HPDE6-E6E7 (cell line): ENCODE measurements around the gene ZFYVE19.
"Not testable (repeated sequence)": the region's sequence is repeated elsewhere in the genome, so short reads cannot be mapped to it uniquely, and the experiment has no call there.

Experiments used
- DNase-seq: peaks from one replicate; pipeline ENCODE4 v3.0.0; 2011; ENCODE audit warnings: missing footprints; ENCODE audit errors: extremely low spot score

The ZFYVE19 gene

DNA sequence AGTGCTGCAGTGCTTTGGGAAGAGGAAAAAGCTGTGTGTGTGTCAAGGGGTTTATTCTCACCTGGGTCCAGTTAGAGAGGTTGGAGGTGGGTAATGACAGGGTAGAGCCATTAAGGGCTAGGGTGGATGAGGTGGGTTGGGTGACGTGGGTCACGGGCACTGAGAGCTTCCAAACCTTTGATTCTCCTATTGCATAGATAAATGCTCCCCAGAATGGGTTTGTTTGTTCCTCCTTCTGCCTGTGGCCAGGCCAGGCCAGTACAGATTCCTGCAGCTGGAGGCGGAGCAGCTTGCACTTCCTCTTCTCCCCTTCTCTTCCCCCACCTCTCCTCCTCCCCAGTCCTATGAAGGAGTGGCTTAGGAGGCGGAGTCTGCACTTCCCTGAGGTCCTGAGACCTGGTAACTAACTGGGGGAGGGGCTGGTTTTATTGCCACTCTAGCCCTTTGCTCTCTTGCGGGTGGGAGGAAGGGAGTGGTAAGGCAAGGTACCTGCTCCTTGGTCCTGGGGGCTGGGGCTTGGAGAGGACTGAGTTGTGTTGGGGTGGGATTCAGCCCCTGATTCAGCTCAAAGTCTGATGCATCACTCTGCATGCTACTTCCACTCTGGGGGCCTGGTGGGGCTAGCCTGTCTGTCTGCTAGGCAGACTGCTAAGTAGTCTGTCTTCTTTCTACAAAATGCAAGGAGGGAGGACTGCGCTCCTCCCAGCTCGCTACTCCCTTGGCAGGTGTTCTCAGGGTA, 40.5 kb downstream of the ZFYVE19 start:
- peak; percentile 80 for DNase-seq

DNA sequence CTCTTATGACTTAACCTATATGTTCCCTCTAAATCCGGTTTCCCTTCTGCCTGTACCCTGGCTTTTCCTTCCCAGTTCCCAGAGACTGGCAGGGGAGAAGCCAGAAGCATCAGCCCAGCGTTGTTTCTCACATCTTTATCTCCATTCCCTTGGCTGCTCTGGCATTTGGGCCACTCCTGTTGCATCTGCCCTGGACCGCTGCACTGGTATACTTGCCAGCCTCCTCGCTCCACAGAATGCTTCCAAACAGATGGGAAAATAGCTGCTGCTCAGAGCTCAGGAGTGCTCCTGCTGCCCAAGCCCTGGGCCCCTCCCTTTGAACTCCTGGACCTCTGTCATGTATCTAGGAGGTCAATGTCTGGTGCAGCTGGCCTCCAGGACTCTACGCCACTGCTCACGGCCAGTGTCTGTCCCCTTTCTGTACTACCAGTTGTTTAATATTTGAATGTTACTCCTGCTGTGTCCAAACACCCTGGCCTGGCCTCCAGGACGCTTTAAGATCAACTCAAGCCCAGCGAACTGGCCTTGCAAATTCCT, 43.8 kb downstream of the ZFYVE19 start:
- no peak for DNase-seq

DNA sequence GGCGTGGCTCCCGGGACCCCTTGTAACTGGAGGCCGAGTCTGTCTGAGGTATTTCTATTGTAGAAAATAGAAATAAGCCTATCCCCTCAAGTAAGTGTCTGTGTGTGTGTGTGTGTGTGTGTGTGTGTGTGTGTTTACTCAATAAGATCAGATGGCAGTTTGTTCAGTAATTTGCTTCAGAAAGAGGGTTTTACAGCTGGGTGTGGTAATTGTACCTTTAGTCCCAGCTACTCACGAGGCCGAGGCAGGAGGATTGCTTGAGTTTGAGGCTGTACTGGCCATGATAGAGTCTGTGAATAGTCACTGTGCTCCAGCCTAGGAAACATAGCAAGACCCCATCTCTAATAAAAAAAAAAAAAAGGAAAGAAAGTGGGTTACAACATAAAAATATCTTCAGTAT, 45.6 kb downstream of the ZFYVE19 start:
- DNase-seq = no peak

DNA sequence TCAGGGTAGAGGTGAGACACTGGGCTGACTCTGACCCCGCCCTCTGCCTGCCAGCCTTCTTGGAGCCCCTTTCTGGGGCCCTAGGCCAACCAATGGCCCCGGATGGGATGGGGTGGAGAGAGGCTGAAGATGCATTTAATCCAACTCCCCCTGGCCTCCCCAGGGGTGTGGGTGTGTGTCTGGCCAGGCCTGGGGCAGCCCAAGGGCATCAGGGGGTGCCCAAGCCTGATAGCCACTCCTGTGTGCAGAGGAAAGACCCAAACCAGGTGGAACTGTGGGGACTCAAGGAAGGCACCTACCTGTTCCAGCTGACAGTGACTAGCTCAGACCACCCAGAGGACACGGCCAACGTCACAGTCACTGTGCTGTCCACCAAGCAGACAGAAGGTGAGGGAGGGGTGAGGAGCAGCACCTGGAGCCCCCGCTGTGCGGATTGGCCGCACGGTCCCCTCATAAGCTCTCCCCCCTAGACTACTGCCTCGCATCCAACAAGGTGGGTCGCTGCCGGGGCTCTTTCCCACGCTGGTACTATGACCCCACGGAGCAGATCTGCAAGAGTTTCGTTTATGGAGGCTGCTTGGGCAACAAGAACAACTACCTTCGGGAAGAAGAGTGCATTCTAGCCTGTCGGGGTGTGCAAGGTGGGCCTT, 46.5 kb downstream of the ZFYVE19 start:
- no peak for DNase-seq

DNA sequence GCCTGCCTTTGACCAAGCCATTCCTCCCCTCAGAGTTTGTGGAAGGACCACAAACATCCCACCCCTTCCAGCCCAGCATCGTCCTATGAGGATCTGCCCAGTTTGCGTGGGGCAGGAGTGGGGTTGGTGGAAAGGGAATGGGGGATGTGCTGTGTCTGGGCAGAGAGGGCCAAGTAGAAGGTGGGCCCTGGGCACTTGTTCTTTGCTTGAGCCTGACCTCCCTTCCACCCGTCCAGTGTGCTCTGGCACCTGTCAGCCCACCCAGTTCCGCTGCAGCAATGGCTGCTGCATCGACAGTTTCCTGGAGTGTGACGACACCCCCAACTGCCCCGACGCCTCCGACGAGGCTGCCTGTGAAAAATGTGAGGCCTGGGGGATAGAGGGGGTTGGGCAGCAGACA, 47.3 kb downstream of the ZFYVE19 start:
- no peak for DNase-seq

DNA sequence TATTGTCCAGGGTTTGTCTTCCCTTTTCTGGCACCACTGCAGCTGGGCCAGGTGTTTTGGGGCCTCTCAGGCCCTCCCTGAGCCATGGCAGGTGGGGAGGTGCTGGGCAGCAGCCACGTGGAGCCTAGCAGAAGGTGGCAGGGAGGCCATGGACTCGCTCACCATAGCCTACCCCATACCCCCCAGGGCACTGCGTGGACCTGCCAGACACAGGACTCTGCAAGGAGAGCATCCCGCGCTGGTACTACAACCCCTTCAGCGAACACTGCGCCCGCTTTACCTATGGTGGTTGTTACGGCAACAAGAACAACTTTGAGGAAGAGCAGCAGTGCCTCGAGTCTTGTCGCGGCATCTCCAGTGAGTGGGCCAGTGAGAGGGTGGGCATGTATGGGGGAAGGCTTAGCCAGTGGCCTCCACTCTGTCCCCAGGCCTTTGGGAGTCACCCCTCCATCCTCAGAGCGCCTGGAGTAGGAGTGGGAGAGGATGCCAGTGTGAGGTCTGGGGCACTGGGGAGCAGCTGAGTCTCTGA, 48.9 kb downstream of the ZFYVE19 start:
- DNase-seq = no peak

DNA sequence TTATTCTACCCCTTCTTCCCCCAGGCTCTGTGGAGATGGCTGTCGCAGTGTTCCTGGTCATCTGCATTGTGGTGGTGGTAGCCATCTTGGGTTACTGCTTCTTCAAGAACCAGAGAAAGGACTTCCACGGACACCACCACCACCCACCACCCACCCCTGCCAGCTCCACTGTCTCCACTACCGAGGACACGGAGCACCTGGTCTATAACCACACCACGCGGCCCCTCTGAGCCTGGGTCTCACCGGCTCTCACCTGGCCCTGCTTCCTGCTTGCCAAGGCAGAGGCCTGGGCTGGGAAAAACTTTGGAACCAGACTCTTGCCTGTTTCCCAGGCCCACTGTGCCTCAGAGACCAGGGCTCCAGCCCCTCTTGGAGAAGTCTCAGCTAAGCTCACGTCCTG, 49.9 kb downstream of the ZFYVE19 start:
- no peak for DNase-seq

DNA sequence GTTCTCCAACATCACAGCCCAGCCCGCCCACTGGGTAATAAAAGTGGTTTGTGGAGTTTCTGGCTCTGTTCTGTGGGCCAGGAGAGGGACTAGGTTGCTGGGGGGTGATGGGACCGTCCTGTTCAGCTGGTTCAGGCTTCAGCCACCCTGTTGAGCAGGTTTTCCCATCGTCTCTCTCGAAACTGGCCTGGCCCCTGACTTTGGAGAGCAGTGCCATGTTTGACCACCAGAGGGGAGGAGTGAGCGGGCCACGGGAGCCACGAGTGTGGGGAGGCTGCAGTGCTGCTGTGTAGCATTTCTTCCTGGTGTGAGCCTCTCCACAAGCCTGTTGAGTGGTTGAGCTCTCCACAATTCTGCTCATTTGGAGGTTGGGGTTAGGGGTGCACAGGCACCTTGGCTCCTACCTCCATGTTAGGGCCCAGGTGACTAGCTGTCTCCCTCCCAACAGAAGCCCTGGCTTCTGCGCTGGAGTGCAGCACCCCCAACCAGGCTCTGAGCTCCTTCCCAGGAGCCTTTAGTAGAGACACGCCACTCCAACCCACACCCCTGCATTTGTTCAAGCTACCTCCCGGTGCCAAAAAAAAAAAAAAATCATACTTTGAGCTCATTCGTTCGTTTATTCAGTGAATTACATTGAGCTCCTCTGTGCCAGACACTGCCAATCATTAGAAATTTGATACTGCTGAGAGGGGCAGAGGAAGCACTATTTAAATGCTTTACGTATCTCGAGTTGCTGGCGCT, 50.9 kb downstream of the ZFYVE19 start:
- DNase-seq = peak; percentile 90

DNA sequence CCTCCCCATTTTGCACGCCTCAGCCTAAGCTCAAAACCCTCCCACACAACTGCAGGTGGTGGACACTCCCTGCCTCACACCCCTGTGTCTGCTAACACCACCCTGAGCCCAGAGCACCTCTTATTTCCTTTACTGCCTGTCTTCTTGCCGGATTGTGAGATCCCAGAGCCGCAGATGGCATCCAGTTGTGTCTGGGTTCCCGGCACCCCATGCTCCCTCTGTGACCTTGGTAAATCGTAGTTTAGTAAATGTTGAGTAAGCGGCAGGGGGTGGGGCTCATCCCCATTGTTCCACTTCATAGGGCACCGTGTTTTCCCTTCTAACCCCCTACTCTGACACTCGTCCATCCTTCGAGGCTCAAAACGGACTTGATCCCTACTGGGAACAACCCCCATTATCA, 51.8 kb downstream of the ZFYVE19 start:
- DNase-seq = no peak

DNA sequence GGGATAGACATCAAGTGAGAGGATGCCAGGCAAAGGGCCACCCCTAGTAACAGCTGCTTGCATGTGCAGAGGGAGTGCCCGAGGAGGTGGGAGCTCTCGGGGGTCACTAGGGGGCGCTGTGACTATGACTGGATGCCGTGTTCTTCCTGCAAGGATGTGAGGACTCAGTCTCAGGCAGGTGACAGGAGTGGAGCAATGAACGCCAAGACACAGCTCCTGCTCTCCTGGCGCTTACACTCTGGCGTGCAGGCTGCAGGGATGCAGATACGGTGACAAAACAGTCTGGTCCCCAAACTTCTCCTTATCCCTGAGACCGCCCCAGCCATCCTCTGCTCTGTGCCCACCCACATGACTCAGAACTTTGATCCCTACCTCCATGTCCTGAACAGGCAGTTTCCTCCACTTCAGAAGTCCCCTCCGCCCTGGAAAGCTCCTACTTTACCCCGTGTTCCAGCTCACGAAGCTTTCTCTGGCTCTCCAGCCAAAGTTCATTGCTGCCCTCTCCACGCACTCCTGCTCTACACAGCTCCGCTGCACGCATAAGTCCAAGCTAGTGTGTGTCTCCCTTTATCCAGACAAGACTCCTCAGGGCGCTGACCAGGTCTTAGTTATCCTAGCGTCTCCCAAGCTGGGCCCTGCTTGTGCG, 52.4 kb downstream of the ZFYVE19 start:
- peak; percentile 75 for DNase-seq

DNA sequence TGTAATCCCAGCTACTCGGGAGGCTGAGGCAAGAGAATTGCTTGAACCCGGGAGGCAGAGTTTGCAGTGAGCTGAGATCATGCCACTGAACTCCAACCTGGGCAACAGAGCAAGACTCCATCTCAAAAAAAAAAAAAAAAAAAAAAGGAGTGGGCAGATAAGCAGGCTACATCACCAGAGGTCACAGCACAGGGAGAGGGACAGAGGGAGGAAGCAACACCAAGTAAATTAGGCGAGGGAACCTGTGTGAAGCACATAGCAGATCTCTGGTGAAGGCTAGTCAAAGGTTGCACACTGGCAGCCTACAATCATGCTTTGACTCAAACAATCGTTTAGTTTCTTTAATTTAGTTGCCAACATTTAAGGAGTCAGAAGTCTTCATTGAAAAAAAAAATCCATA, 54.3 kb downstream of the ZFYVE19 start:
- DNase-seq = not testable (repeated sequence)

DNA sequence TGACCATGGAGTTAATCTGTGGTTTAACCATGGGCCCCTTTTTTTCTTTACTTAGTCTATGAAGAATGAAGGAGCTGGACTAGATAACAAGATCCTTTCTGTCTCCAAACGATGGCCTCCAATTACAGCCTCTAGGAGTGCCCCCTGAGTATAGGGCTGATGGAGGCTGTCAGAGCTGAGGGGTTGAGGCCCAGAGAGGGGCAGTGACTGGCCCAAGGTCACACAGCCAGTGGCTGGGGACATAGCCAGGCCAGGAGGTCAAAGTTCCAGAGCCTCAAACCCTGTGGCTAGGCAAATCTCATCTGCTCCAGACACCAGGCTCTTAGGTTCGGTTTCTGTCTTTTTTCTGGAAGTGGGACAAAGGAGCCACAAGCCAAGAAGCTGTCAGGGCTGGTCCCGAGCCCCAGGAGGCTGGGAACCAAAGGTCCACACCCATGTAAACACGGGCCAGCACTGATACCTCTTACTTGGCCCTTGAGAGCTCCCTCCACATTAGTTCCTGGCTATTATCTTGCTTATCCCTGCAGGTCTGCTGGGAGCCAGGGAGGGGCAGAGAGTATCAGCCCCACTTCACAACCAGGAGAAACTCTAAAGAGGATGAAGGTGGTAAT, 56.9 kb downstream of the ZFYVE19 start:
- no peak for DNase-seq
